Measurements from ENCODE around the gene MRPS18A.
"Not testable (repeated sequence)": the region's sequence is repeated elsewhere in the genome, so short reads cannot be mapped to it uniquely, and the experiment has no call there.

Gene MRPS18A

GRCh38 chr6:43669050-43669921 is 18.3 kb downstream of the MRPS18A start:
- peak; percentile 23 for DNase-seq

DNA sequence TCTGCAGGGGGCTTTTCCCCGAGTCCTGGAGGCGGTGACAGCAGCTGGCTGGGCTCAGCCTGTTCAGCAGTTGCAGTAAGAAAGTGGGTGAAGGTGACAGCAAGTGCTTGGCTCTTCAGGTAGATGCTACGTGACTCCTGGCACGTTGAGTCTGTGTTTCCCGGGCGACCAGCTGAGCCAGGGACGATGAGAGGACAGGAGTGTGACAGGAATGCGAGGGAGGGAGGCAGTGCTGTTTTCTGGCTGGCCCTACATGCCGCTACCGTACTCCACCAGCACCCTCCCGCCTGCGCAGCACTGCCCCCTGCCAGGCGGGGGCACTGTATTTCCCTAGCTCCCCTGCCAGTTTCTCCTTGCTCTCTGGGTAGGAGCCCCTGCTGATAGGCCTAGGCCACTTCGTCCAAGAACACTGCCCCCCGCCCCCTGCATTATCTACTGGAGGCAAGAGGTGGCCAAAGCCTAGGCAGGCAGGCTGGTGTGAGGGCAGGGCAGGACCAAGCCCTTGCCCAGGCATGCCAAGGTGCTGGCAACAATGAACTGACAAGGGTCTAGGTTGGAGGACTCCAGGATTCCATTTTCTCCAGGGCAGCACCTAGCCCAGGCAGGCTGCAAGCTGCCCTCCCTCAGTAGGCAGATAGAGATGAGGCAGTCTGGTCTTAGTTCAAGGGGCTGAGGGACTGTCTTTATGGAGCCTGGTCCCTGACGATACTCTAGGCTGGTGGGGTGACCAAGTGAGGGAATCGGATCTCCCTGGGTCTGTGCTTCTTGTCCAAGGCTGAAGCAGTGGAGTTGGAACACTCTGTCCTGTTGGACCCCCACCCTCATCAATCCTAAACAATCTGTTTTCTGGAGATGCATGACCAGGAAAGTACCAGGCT is 19.2 kb downstream of the MRPS18A start:
- DNase-seq, result peak; percentile 61

DNA sequence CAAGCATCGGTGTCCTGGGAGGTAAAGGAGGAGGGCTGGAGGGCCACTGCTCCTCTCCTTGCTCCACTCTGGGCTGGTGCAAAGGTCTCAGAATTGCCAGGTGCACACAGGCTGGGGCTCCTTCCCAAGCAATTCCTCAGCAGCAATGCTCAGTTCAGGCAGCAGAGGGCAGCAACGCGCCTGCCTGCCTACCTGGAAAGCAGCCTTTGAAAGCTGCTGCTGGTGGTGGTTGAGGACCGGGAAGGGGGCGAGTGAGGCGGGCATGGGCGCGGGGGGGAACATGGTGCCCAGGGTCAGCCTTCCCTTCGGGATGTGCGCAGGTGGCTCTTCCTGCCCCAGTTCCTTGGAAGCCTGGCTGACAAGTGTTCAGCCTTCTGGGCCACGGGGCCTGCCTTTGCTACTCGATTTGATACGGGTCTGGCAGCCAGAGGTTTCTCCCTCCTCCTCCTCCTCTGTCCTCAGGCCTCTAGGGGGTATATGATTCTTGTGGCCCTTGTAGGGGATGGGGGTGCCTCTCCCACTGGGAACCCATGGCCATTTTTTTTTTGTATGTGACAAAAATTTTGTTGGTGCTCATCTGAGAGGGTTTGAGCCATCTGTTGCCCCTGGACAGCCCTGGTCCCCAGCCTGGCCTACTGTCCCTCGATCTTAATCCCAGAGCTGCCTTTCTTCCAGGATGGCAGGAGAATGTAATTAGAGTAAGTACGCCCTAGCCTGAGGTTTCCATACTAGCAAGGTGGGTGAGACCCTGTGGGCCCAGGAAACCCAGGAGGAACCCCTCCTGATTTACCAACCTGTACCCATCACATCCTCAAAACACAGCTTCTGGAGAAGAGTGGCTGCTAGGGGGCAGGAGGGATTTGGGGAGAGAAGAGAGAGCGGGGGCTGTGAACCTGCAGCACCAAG is 20.1 kb downstream of the MRPS18A start:
- peak; percentile 50 for DNase-seq

DNA sequence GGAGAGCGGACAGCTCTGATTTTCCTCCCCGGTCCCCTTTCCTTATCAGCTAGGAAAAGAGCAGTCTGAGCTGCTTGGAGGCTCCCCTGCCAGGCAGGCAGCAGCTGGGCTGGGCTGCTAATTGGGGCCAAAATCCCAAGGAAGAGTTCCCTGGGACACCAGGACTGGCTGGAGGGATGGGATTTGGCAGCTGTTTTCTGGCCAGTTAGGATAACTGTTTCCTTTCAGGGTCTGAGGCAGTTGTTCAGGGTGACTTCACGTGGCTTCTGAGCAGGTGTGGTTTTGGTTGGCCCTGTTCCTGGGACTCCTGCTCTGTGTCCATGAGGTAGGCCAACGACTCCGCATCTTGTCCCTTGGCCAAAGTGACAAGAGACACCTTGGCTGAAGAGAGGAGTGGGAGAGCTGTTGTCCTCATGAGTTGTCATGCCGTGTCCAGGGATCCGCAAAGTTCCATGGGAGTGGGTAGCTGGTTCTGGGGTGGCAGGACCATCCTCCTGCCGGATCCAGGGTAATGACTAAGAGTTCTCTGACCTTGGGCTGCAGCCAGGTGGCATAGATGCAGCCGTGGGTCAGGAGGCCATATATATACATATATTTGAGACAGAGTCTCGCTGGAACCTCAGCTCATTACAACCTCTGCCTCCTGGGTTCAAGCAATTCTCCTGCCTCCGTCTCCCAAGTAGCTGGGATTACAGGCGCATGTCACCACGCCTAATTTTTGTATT is 21.2 kb downstream of the MRPS18A start:
- DNase-seq, result no peak

DNA sequence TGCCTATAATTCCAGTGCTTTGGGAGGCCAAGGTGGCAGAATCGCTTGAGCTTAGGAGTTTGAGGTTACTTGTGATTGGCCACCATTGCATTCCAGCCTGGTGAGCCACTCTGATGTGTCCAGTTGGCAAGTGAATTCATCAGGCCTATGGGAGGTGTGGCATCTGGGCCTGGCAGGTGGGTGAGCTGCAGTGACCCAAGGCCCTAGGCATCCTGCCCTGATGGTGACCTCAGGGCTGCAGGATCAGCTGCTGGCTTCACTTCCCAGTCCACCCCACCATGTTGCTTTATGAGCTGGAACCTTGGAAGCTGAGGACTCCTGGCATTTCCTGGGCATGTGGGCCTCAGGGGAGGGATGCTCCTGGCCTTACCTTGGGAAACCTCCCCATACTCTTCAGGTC is 22.2 kb downstream of the MRPS18A start:
- DNase-seq, result peak; percentile 18

DNA sequence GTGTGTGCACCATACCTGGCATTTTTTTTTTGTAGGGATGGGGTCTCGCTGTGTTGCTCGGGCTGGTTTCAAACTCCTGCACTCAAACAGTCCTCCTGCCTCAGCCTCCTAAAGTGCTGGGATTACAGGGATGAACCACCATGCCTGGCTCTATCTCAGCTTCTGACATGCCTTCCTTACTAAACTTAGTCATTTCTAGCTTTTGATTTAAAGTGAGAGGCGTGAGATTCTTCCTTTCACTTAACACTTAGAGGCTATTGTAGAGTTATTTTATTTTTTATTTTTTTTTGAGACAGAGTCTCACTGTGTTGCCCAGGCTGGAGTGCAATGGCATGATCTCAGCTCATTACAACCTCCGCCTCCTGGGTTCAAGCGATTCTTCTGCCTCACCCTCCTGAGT is 24.6 kb downstream of the MRPS18A start:
- DNase-seq, result not testable (repeated sequence)

DNA sequence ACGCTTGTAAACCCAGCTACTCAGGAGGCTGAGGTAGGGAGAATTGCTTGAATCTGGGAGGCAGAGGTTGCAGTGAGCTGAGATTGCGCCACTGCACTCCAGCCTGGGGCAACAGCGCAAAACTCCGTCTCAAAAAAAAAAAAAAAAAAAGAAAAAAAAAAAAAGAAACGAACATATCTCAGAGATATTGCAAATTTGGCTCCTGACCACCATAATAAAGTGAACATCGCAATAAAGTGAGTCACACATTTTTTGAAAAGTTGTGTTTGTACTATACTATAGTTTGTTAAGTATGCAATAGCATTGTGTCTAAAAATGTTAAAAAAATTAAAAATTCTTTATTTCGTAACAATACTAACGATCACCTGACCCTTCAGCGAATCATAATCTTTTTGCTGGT is 29.4 kb downstream of the MRPS18A start:
- peak; percentile 79 for DNase-seq

DNA sequence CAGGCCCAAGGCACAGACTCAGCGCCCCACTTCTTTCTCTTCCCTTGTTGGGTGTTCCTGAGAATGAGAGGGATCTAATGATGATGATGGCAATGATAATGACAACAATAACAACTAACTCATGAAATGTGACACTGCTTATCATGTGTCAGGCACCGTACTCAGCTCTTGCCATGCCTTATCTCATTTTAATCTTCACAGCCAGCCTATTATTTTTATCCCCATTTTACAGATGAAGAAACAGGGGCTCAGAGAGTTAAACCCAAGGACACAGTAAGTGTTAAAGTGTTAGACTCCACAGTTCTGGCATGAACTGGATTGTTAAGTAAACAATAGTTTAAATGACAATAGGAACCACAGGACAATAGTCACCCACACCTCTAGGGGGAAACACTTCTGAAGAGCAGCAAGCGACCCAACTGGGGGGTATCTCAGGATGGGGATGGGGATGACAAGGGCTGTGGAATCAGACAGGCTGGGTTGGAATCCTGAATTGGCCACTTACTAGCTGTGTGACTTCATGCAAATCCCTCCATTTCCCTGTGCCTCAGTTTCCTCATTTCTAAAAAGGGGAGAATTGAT is 30.3 kb downstream of the MRPS18A start:
- no peak for DNase-seq

DNA sequence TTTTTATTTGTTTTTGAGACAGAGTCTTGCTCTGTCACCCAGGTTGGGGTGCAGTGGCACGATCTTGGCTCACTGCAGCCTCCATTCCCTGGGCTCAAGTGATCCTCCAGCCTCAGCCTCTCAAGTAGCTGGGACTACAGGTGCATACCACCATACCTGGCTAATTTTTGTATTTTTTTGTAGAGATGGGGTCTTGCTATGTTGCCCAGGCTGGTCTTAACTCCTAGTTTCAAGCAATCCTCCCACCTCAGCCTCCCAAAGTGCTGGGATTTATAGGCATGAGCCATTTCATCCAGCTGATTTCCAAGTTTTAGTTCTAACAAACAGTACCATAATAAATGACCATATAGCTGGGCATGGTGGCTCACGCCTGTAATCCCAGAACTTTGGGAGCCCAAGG is 34.8 kb downstream of the MRPS18A start:
- DNase-seq, result not testable (repeated sequence)

GRCh38 chr6:43648248-43648647 is 39.3 kb downstream of the MRPS18A start:
- DNase-seq, result no peak

GRCh38 chr6:43647613-43648012 is 40.0 kb downstream of the MRPS18A start:
- no peak for DNase-seq

- DNase-seq, result no peak
These were observed 42.0 kb downstream of the MRPS18A start for GRCh38 chr6:43645613-43645964.

DNA sequence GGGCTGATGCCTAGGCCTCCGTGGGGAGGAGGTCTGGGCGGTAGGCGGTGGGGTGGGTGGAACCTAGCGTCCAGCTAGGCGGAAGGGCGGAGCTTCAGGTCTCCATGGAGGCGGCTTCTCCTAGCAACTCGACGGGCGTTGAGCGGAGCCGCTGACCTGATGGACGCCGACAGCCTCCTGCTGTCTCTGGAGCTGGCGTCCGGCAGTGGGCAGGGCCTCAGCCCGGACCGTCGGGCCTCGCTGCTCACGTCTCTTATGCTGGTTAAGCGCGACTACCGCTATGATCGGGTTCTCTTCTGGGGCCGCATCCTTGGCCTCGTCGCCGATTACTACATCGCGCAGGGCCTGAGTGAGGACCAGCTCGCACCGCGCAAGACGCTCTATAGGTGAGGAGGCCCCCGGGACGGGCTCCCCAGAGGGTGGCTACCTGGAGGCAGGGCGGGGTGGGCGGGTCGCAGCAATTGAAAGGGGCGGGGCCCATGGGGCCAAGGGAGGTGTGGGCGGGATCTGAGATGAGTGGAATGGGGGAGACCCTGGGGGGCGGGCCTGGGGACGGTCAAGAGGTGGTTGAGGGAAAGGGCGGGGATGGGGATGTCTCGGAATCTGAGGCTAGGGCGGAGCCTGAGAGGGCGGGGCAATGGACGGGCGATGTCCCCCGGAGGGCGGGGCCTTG is 42.5 kb downstream of the MRPS18A start, which contains the start of gene RSPH9:
TSS of gene RSPH9 (plus strand) at position 97 of the 673 bp plus-strand sequence. CDS start at position 160, 63 bp downstream.
- DNase-seq, result peak; percentile 32

GRCh38 chr6:43639984-43640800 is 47.4 kb downstream of the MRPS18A start:
- DNase-seq, result no peak

DNA sequence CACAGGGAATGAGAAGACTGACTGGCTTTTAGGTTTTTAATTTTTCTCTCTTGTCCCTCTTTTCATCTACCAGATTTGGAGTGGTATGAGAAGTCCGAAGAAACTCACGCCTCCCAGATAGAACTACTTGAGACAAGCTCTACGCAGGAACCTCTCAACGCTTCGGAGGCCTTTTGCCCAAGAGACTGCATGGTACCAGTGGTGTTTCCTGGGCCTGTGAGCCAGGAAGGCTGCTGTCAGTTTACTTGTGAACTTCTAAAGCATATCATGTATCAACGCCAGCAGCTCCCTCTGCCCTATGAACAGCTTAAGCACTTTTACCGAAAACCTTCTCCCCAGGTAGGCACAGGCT is 51.3 kb downstream of the MRPS18A start:
- no peak for DNase-seq

GRCh38 chr6:43635387-43636307 is 51.9 kb downstream of the MRPS18A start, which contains the start of gene MAD2L1BP:
Gene MAD2L1BP, plus strand, starts transcription at chr6:43635840. Its CDS starts 36 bp downstream, at chr6:43635876.
- DNase-seq, result peak; percentile 72

DNA sequence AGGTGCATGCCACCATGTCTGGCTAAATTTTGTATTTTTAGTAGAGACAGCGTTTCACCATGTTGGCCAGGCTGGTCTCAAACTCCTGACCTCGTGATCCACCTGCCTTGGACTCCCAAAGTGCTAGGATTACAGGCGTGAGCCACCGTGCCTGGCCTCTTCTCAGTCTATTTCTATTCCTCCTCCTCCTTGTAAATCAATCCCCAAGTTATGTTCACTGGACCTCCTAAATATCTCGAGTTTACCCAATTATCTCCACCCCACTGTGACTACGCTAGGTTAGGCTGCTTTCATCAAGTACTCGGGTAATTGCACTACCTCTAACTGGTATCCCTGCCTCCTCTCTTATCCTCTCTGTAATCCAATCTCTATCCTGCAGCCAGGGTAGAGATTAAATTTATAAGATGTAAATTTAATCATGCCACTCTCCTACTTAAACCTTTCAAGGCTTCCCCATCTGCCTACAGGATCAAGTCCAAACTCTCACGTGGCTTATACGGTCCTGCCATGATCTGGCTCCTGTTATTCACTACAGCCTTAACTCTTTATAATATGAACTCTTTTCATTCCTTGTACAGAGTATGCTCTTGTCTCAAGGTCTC is 52.8 kb downstream of the MRPS18A start:
- DNase-seq, result no peak

GRCh38 chr6:43633002-43633401 is 54.6 kb downstream of the MRPS18A start:
- DNase-seq, result not testable (repeated sequence)
